Smooth muscle cell (in vitro differentiated cells): Measurements from ENCODE around the gene UBXN11. TPM values are rescaled to one million over a fixed set of nuclear protein-coding genes. Genes with fewer than 3 reads are reported as not detected.

Experiments used
- DNase-seq: peaks from one replicate; lab custom pipeline; 2025; ENCODE audit not compliant: unreplicated experiment; lab: John Stamatoyannopoulos, UW
- H2AFZ ChIP-seq: fragments of 200-600 bp; sonication (generic); 2 replicates; pipeline ENCODE4 v1.6.0; 2016; ENCODE audit warnings: antibody characterized with exemption, low read depth, mild to moderate bottlenecking
- H3F3A ChIP-seq: fragments of 200-600 bp; sonication (generic); 2 replicates; pipeline ENCODE4 v1.6.0; 2017; ENCODE audit warnings: antibody characterized with exemption, low read depth
- H3K27ac ChIP-seq: fragments of 200-600 bp; sonication (generic); 2 replicates; pipeline ENCODE4 v1.5.1; 2016; ENCODE audit warnings: low read depth, mild to moderate bottlenecking
- H3K27me3 ChIP-seq: fragments of 200-600 bp; sonication (generic); 2 replicates; pipeline ENCODE4 v1.6.1; 2016; ENCODE audit warnings: low read depth, mild to moderate bottlenecking
- H3K36me3 ChIP-seq: fragments of 200-600 bp; sonication (generic); 2 replicates; pipeline ENCODE4 v1.5.1; 2016; ENCODE audit warnings: low read depth
- H3K4me1 ChIP-seq: fragments of 200-600 bp; sonication (generic); 2 replicates; pipeline ENCODE4 v1.5.1; 2016; ENCODE audit warnings: low read depth
- H3K4me2 ChIP-seq: fragments of 200-600 bp; sonication (generic); 2 replicates; pipeline ENCODE4 v1.6.0; 2016; ENCODE audit warnings: mild to moderate bottlenecking
- H3K4me3 ChIP-seq: fragments of 200-600 bp; sonication (generic); 2 replicates; pipeline ENCODE4 v1.5.1; 2016; ENCODE audit warnings: mild to moderate bottlenecking
- H3K79me2 ChIP-seq: fragments of 200-600 bp; sonication (generic); 2 replicates; pipeline ENCODE4 v1.6.0; 2016; ENCODE audit warnings: low read depth, mild to moderate bottlenecking
- H3K9ac ChIP-seq: fragments of 200-600 bp; sonication (generic); 2 replicates; pipeline ENCODE4 v1.6.0; 2016; ENCODE audit warnings: low read depth
- H3K9me3 ChIP-seq: fragments of 200-600 bp; sonication (generic); replicated peaks from 2 replicates; pipeline ENCODE4 v1.5.1; 2016; ENCODE audit warnings: low read depth
- H4K20me1 ChIP-seq: fragments of 200-600 bp; sonication (generic); 2 replicates; pipeline ENCODE4 v1.6.0; 2016; ENCODE audit warnings: low read depth
- CTCF ChIP-seq: fragments of 200-600 bp; sonication (generic); IDR thresholded peaks from 2 replicates; pipeline ENCODE4 v1.5.1; 2017; ENCODE audit warnings: borderline replicate concordance, mild to moderate bottlenecking, antibody characterized with exemption; ENCODE audit not compliant: insufficient read depth, poor library complexity, severe bottlenecking
- WGBS: methylation state at CpG from one replicate; pipeline ENCODE4 v1.1.7; 2016; ENCODE audit warnings: low lambda C conversion rate; 5-methylcytosine and 5-hydroxymethylcytosine counted together
- polyA plus RNA-seq: library from polyadenylated mRNA; unstranded; fragments of >200 nt; fragmentation: Nextera tagmentation; extraction: Ambion mirVana; gene quantifications from 2 replicates; pipeline ENCODE4 v1.2.1, GENCODE V29; 2016
- total RNA-seq: library from RNA; depleted of rRNA; stranded (reverse); fragments of >200 nt; gene quantifications from 2 replicates; pipeline ENCODE4 v1.2.3, GENCODE V29; 2014

The UBXN11 gene
- total and polyA plus RNA-seq, 2 experiments from 2014 or later: 3.3 to 17.7 TPM

- H2AFZ ChIP-seq: no peak within 1 kb of the TSS
- peaks cover 14% of the 10 kb centered on the region for H3K4me1 ChIP-seq
- H3K4me3 ChIP-seq: peak within 1 kb of the TSS; percentile 25
- DNase-seq: no peak
- H3K9ac ChIP-seq: no peak within 1 kb of the TSS
- peaks cover 3% of the 10 kb centered on the region for H3F3A ChIP-seq
- 74% methylated on average over 21 of the region's 21 CpGs for WGBS
- H4K20me1 ChIP-seq: no peaks in the 10 kb centered on the region
- H3K9me3 ChIP-seq: no peaks in the 10 kb centered on the region
- TF ChIP-seq CTCF: no peak
- peak within 1 kb of the TSS; percentile 84 for H3K27ac ChIP-seq
- peaks cover 22% of the 10 kb centered on the region for H3K27me3 ChIP-seq
- no peaks in the 10 kb centered on the region for H3K79me2 ChIP-seq
- no peaks in the 10 kb centered on the region for H3K36me3 ChIP-seq
- no peak within 1 kb of the TSS for H3K4me2 ChIP-seq
Observed at GRCh38 chr1:26353976-26354820, 47.8 kb upstream of the UBXN11 start, which contains the start of gene CRYBG2. CRYBG2 (minus strand) TSS chr1:26354130; CDS start chr1:26346657, 7,473 bp downstream.

- H3F3A ChIP-seq: peaks cover 3% of the 10 kb centered on the region
Observed at GRCh38 chr1:26353210-26353859, 46.9 kb upstream of the UBXN11 start.

GRCh38 chr1:26352338-26352679, 45.9 kb upstream of the UBXN11 start:
- peak overlapping the region; percentile 84 for H3K27ac ChIP-seq
- DNase-seq: no peak
- H4K20me1 ChIP-seq: no peaks in the 10 kb centered on the region
- no peaks in the 10 kb centered on the region for H3K79me2 ChIP-seq
- peak overlapping the region; percentile 17 for H3K4me3 ChIP-seq
- 77% methylated on average over 5 of the region's 5 CpGs for WGBS
- no peaks in the 10 kb centered on the region for H3K9me3 ChIP-seq
- peaks cover 3% of the 10 kb centered on the region for H3K27me3 ChIP-seq
- H3K4me2 ChIP-seq: no peak overlapping the region
- H3K36me3 ChIP-seq: no peaks in the 10 kb centered on the region
- peak overlapping the region; percentile 77 for H3K9ac ChIP-seq
- H3F3A ChIP-seq: peaks cover 3% of the 10 kb centered on the region
- peaks cover 14% of the 10 kb centered on the region for H3K4me1 ChIP-seq
- TF ChIP-seq CTCF: no peak
- H2AFZ ChIP-seq: no peak overlapping the region

More at GRCh38 chr1:26353210-26353859, 46.9 kb upstream of the UBXN11 start:
- no peaks in the 10 kb centered on the region for H4K20me1 ChIP-seq
- H3K4me1 ChIP-seq: peaks cover 14% of the 10 kb centered on the region
- H3K27ac ChIP-seq: peak overlapping the region; percentile 43
- H3K27me3 ChIP-seq: peaks cover 13% of the 10 kb centered on the region
- no peak overlapping the region for H2AFZ ChIP-seq
- H3K9ac ChIP-seq: no peak overlapping the region
- no peaks in the 10 kb centered on the region for H3K36me3 ChIP-seq
- H3K79me2 ChIP-seq: no peaks in the 10 kb centered on the region
- H3K4me3 ChIP-seq: peak overlapping the region; percentile 25
- no peak for DNase-seq
- TF ChIP-seq CTCF: no peak
- H3K9me3 ChIP-seq: no peaks in the 10 kb centered on the region
- H3K4me2 ChIP-seq: no peak overlapping the region
- 83% methylated on average over 4 of the region's 4 CpGs for WGBS
